Activated B cell treated with CpG ODN at 0.5 μM for 24 hours (primary cell): ENCODE results near the gene NLE1. TPM values are rescaled to one million over a fixed set of nuclear protein-coding genes. Genes with fewer than 3 reads are reported as not detected.
"Not testable (repeated sequence)": the region's sequence is repeated elsewhere in the genome, so short reads cannot be mapped to it uniquely, and the experiment has no call there.

Experiments
- ATAC-seq: fragments of 200-7000 bp; cut with Tn5 transposase; one replicate; pipeline ENCODE4 v1.10.0; 2021; ENCODE audit warnings: low read depth, mild to moderate bottlenecking, moderate library complexity
- CTCF ChIA-PET: fragments of 350-600 bp; sonication (Branson Sonifier 250); formaldehyde crosslinking; loops from one replicate; lab custom pipeline; 2021; ENCODE audit warnings: antibody characterized with exemption; lab: Charles Lee
- POLR2A ChIA-PET: fragments of 350-600 bp; sonication (Branson Sonifier 250); formaldehyde crosslinking; loops from one replicate; lab custom pipeline; 2021; ENCODE audit warnings: antibody characterized with exemption; lab: Charles Lee
- DNase-seq: peaks from one replicate; pipeline ENCODE4 v3.0.0; 2022
- H3K27ac Mint-ChIP-seq: one replicate; pipeline ENCODE4 v1.8.0; 2020; ENCODE audit warnings: mixed read lengths
- H3K27me3 Mint-ChIP-seq: one replicate; pipeline ENCODE4 v1.8.0; 2021; ENCODE audit warnings: mixed read lengths
- H3K36me3 Mint-ChIP-seq: one replicate; pipeline ENCODE4 v1.8.0; 2021; ENCODE audit warnings: low read depth, mixed read lengths
- H3K4me1 Mint-ChIP-seq: one replicate; pipeline ENCODE4 v1.8.0; 2021; ENCODE audit warnings: mixed read lengths
- H3K4me3 Mint-ChIP-seq: one replicate; pipeline ENCODE4 v1.8.0; 2020; ENCODE audit warnings: mild to moderate bottlenecking, mixed read lengths
- H3K9me3 Mint-ChIP-seq: one replicate; pipeline ENCODE4 v1.8.0; 2020; ENCODE audit warnings: mixed read lengths
- CTCF ChIP-seq: fragments of 200-600 bp; IDR thresholded peaks from one replicate; pipeline ENCODE4 v1.8.0; 2022; ENCODE audit warnings: antibody characterized with exemption, mild to moderate bottlenecking
- intact Hi-C: fragments of 100-400 bp; cut with micrococcal nuclease; formaldehyde crosslinking; loops from one replicate; pipeline ENCODE4 v1.15.1; 2024
- total RNA-seq: library from RNA; stranded (reverse); gene quantifications from 2 replicates; pipeline ENCODE4 v1.2.3, GENCODE V29; 2022

Gene NLE1
- total RNA-seq, 1 donor from 2014 or later = 26.3 TPM

GRCh38 chr17:35175638-35176415 is 33.7 kb upstream of the NLE1 start:
- Mint-ChIP-seq H3K4me1 (no peaks in the 10 kb centered on the region), H3K4me3 (no peak overlapping the region), H3K27me3 (peaks cover 2% of the 10 kb centered on the region), H3K27ac (no peak overlapping the region), H3K9me3 (no peaks in the 10 kb centered on the region), H3K36me3 (no peaks in the 10 kb centered on the region)
- ChIA-PET CTCF (no interaction called here), POLR2A (interaction anchor here (0.6 kb wide), 1 partner anchor 606 kb away, joined by 3 read pairs; no protein-coding TSS in a partner anchor)
- no peak for TF ChIP-seq CTCF
- no peak for DNase-seq
- no peak for ATAC-seq
- intact Hi-C loops = no loop called here

GRCh38 chr17:35174835-35175334 is 32.8 kb upstream of the NLE1 start:
- intact Hi-C loops = no loop called here
- POLR2A ChIA-PET = no interaction called here
- no peak for TF ChIP-seq CTCF
- Mint-ChIP-seq H3K4me3 (no peak overlapping the region), H3K27ac (no peak overlapping the region), H3K27me3 (peaks cover 3% of the 10 kb centered on the region), H3K36me3 (no peaks in the 10 kb centered on the region), H3K4me1 (no peaks in the 10 kb centered on the region), H3K9me3 (no peaks in the 10 kb centered on the region)
- ATAC-seq (no peak), DNase-seq (no peak)
- CTCF ChIA-PET = no interaction called here

GRCh38 chr17:35172321-35172720 is 30.2 kb upstream of the NLE1 start:
- H3K27ac Mint-ChIP-seq, CTCF ChIA-PET, H3K36me3 Mint-ChIP-seq, H3K4me3 Mint-ChIP-seq, POLR2A ChIA-PET, ATAC-seq, intact Hi-C loops, H3K4me1 Mint-ChIP-seq, DNase-seq, H3K9me3 Mint-ChIP-seq: not testable (repeated sequence)
- peaks cover 13% of the 10 kb centered on the region for H3K27me3 Mint-ChIP-seq

- H3K4me1 Mint-ChIP-seq = no peaks in the 10 kb centered on the region
- no peak overlapping the region for H3K4me3 Mint-ChIP-seq
- no peak for TF ChIP-seq CTCF
- H3K9me3 Mint-ChIP-seq = no peaks in the 10 kb centered on the region
- ATAC-seq (no peak), DNase-seq (no peak)
- peaks cover 13% of the 10 kb centered on the region for H3K27me3 Mint-ChIP-seq
- POLR2A ChIA-PET = no interaction called here
- CTCF ChIA-PET = interaction anchor here (1.3 to 1.7 kb wide), 2 partner anchors 141 to 575 kb away, joined by 4 to 8 read pairs; no protein-coding TSS in a partner anchor
- no peaks in the 10 kb centered on the region for H3K36me3 Mint-ChIP-seq
- no peak overlapping the region for H3K27ac Mint-ChIP-seq
- intact Hi-C loops = loop anchor here (1.0 to 2.0 kb wide), 3 partner anchors 141 to 367 kb away; no protein-coding TSS in a partner anchor
These were observed 29.7 kb upstream of the NLE1 start for GRCh38 chr17:35171834-35172233.

GRCh38 chr17:35170968-35171771 is 29.1 kb upstream of the NLE1 start:
- no peak for TF ChIP-seq CTCF
- CTCF ChIA-PET = interaction anchor here (0.7 to 1.7 kb wide), 5 partner anchors 142 to 576 kb away, joined by 3 to 8 read pairs (median 4); no protein-coding TSS in a partner anchor
- POLR2A ChIA-PET = no interaction called here
- Mint-ChIP-seq H3K27ac (no peak overlapping the region), H3K4me3 (no peak overlapping the region), H3K4me1 (no peaks in the 10 kb centered on the region), H3K9me3 (no peaks in the 10 kb centered on the region), H3K27me3 (peaks cover 16% of the 10 kb centered on the region), H3K36me3 (no peaks in the 10 kb centered on the region)
- ATAC-seq (no peak), DNase-seq (no peak)
- intact Hi-C loops = loop anchor here (1.0 to 2.0 kb wide), 3 partner anchors 142 to 368 kb away; no protein-coding TSS in a partner anchor
